PC-3 (cell line): ENCODE results near the gene SNRPA.

Source experiments
- CTCF ChIP-seq: fragments of 300-600 bp; sonication (generic); conservative IDR thresholded peaks from 2 replicates; pipeline ENCODE4 v1.5.1; 2017; ENCODE audit warnings: antibody characterized with exemption, low read depth, mild to moderate bottlenecking, low read length
- EZH2 ChIP-seq: fragments of 300-600 bp; sonication (generic); IDR thresholded peaks from one replicate; pipeline ENCODE4 v1.6.1; 2017; ENCODE audit warnings: antibody characterized with exemption, mild to moderate bottlenecking, low read length; ENCODE audit not compliant: unreplicated experiment
- EZH2phosphoT487 ChIP-seq: fragments of 300-600 bp; sonication (generic); IDR thresholded peaks from 2 replicates; pipeline ENCODE4 v1.6.1; 2018; ENCODE audit warnings: mild to moderate bottlenecking, antibody characterized with exemption, low read length, borderline replicate concordance

DNA sequence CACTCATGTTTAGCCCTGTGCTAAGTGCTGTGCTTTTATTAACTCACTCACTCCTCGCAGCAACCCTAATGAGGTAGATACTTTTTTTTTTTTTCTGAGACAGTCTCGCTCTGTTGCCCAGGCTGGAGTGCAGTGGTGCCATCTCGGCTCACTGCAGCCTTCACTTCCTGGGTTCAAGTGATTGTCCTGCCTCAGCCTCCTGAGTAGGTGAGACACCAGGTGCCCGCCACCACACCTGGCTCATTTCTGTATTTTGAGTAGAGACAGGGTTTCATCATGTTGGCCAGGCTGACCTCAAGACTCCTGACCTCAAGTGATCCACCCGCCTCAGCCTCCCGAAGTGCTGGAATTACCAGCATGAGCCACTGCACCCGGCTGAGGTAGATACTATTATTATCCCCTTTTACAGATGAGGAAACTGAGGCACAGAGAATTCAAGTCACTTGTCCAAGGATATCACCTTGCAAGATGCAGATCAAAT is 31.5 kb upstream of the SNRPA start:
- no peak for TF ChIP-seq EZH2
- no peak for TF ChIP-seq CTCF
- TF ChIP-seq EZH2phosphoT487: no peak
